Astrocyte of the cerebellum (primary cell): ENCODE data around the gene ATXN7L3.

ENCODE experiments used
- DNase-seq: peaks from one replicate; pipeline ENCODE4 v3.0.0-alpha.2; 2011; ENCODE audit warnings: low read depth
- H3K4me3 ChIP-seq: 2 replicates; pipeline ENCODE4 v1.5.1; 2011; ENCODE audit warnings: mild to moderate bottlenecking, low read depth, low read length, moderate library complexity
- in situ Hi-C: cut with HindIII; loops from 2 replicates; pipeline ENCODE4 v1.10.0; 2017; ENCODE audit warnings: low sequenced_read_pairs
- TF ChIP-seq, protein P1 (sequence below): IDR thresholded peaks from 2 replicates; pipeline ENCODE4 v1.5.1; 2012; ENCODE audit warnings: low read length, low read depth, moderate library complexity, mild to moderate bottlenecking; ENCODE audit errors: missing control alignments

ATXN7L3 gene

DNA sequence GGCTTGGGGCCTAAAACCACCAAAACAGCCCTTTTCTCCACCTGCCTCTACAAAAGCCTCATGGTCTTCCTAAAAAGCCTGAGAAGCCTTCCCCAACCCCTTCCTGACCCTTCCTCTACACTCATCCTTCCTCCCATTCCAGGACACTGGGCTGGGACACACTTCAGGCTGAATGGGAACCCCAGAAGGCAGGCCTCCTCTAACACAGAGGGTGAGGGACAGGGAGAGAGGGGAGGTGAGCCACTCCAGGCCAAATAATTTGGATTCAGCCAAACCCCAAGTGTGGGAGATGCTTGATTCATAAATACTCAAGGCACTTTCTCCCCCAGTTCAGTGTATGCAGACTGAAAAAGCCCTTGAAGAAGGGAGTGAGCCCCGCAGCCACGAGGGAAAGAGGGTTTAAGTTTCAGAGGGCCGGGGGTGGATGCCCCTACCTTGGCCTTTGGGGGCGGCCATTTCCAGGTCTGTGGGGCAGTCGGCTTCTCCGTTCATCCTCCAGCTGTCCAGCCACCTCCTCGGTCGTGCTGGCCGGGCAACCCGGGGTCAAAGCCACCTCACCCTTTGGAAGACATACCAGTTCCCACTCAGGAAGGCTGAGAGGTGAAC is 18.2 kb upstream of the ATXN7L3 start:
- H3K4me3 ChIP-seq = peak overlapping the region; percentile 91
- no peak for DNase-seq
- in situ Hi-C loops = no loop called here
- TF ChIP-seq, protein P1, sequence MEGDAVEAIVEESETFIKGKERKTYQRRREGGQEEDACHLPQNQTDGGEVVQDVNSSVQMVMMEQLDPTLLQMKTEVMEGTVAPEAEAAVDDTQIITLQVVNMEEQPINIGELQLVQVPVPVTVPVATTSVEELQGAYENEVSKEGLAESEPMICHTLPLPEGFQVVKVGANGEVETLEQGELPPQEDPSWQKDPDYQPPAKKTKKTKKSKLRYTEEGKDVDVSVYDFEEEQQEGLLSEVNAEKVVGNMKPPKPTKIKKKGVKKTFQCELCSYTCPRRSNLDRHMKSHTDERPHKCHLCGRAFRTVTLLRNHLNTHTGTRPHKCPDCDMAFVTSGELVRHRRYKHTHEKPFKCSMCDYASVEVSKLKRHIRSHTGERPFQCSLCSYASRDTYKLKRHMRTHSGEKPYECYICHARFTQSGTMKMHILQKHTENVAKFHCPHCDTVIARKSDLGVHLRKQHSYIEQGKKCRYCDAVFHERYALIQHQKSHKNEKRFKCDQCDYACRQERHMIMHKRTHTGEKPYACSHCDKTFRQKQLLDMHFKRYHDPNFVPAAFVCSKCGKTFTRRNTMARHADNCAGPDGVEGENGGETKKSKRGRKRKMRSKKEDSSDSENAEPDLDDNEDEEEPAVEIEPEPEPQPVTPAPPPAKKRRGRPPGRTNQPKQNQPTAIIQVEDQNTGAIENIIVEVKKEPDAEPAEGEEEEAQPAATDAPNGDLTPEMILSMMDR = no peak

- no peak for DNase-seq
- in situ Hi-C loops = no loop called here
- TF ChIP-seq, protein P1 = no peak
- no peak overlapping the region for H3K4me3 ChIP-seq
These were observed 17.0 kb upstream of the ATXN7L3 start for GRCh38 chr17:44216694-44217093.

DNA sequence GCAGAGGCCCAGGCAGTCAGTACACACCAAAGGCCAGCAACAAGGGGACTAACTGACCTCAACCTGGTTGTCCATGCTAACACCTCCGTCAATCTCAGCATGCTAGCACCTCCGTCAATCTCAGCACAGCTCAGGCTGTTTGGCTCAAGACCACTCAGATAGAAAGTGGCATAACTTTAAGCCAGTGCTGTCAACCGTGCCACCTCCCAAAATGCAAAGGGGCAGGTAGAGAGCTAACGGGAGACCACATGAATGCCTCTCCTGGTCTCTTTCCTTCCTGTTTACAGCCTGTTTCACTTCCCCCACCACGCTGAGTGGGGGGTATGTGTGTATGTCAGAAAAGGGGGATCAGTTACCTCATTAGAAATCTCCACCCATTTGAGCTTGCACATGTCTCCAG is 16.5 kb upstream of the ATXN7L3 start:
- no peak for DNase-seq
- in situ Hi-C loops = no loop called here
- H3K4me3 ChIP-seq = no peak overlapping the region
- TF ChIP-seq, protein P1 = no peak

DNA sequence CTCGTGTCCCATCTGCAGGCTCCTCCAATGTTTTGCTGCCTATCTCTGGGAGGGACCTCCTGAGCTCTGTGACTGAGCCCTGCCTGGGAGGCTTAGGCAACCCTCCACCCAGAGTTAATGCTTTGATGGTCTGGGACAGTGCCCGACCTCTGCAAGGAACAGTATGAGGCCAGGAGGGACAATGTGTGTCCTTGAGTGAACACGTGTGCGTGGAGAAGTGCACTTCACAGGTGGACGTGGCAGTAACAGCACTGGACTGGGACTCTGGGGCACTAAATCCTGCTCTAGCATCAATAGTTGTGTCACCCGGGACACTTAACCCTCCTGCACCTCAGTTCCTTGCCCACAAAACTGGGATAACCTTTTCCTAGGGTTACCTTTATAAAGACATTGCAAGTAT is 15.2 kb upstream of the ATXN7L3 start:
- in situ Hi-C loops = no loop called here
- no peak overlapping the region for H3K4me3 ChIP-seq
- TF ChIP-seq, protein P1 = no peak
- DNase-seq = no peak

DNA sequence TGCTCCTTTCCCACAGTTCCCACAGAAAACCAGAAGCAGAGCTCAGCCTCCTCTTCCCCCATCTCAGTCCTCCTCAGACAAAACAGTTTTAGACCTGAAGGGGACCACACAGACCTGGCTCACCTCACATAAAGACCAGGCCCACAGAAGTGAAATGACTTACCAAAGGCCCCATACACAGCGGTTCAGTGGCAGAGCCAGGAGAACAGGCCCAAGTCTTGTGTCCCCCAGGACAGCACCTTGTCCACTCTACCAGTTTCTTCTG is 14.5 kb upstream of the ATXN7L3 start:
- no peak for DNase-seq
- in situ Hi-C loops = no loop called here
- no peak overlapping the region for H3K4me3 ChIP-seq
- TF ChIP-seq, protein P1 = no peak

DNA sequence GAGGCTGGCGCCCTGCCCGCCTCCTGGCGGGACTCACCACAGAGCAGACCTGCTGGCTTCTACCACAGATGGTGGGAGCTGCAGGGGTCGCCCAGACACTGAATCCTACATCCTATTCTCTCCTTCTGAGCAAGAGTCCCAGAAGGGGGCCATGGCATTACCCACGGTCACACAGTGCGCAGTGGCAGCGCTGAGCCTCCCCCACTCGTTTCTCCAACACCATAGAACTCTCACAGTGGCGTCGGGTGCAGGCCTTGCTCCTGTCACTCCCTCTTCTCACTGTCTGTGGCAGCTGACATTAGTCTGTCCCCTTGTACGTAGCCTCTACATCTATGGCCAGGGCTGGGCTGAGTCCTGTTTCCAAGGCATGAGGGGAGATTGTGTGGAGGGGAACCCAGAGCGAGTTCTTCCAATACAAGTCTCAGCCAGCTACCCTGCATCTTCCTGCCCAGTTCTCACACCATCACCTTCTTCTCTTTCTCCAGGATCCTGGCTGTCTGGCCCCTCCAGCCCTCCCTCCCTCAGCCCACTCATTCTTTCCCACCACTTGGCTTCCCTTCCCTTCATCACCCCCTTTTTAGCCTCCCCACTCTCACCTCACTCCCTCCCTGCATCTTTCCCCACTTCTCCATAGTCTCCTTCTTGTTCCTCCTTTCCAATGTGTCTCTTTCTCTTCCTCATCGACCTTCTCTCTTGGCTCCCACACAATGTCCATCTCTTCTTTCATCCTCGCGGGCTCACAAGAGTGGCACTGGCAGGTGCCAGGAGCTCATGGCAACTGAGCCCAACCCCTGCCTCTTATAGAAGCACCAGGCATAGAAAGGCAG is 13.9 kb upstream of the ATXN7L3 start:
- no peak overlapping the region for H3K4me3 ChIP-seq
- DNase-seq = no peak
- in situ Hi-C loops = no loop called here
- TF ChIP-seq, protein P1 = no peak
